D721Med (cell line): Measurements from ENCODE around the gene SUGCT.

ENCODE experiments used
- DNase-seq: peaks from one replicate; pipeline ENCODE4 v3.0.0; 2011; ENCODE audit warnings: low spot score; ENCODE audit not compliant: insufficient read length
- FAIRE-seq: peaks from 2 replicates; lab custom pipeline; 2011; peaks lifted over from hg19 to GRCh38; lab: Jason Lieb, UNC
- CTCF ChIP-seq: IDR thresholded peaks from 2 replicates; pipeline ENCODE4 v1.5.1; 2012; ENCODE audit warnings: mild to moderate bottlenecking, control low read depth; ENCODE audit not compliant: insufficient read depth; ENCODE audit errors: missing control alignments

The SUGCT gene

GRCh38 chr7:40282858-40283257 is 148.1 kb downstream of the SUGCT start:
- FAIRE-seq (no peak), DNase-seq (no peak)
- TF ChIP-seq CTCF, result no peak

GRCh38 chr7:40283391-40283790 is 148.6 kb downstream of the SUGCT start:
- FAIRE-seq (no peak), DNase-seq (no peak)
- no peak for TF ChIP-seq CTCF

- TF ChIP-seq CTCF, result no peak
- FAIRE-seq (no peak), DNase-seq (no peak)
Observed at GRCh38 chr7:40288827-40289226, 154.0 kb downstream of the SUGCT start.

GRCh38 chr7:40297741-40298311 is 163.0 kb downstream of the SUGCT start:
- no peak for DNase-seq
- no peak for FAIRE-seq
- TF ChIP-seq CTCF, result no peak

GRCh38 chr7:40298421-40298820 is 163.6 kb downstream of the SUGCT start:
- DNase-seq (no peak), FAIRE-seq (no peak)
- TF ChIP-seq CTCF, result no peak

GRCh38 chr7:40299097-40299496 is 164.3 kb downstream of the SUGCT start:
- no peak for TF ChIP-seq CTCF
- FAIRE-seq, result no peak
- DNase-seq, result no peak

- TF ChIP-seq CTCF, result no peak
- no peak for FAIRE-seq
- DNase-seq, result no peak
Observed at GRCh38 chr7:40300146-40300670, 165.4 kb downstream of the SUGCT start.
